ENCODE results near the gene CRYBG1.

CRYBG1 gene

DNA sequence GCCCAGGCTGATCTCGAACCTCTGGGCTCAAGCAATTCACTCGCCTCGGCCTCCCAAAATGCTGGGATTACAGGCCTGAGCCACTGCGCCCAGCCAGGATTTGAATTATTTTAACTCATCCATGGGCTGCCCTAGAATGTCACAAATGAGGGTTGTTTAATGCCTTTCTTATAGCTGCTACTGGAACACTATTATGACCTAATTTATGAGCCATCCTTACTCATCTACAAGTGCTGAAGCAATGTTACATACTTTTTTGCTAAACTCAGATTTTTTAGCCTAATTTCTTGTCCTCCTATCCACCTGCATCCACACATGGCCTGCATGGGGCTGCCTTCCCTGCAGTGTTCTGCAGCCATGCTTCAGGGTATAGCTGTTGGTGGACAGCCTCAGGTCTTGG is 208.9 kb downstream of the CRYBG1 start:
- no peak overlapping the region for H3K9ac ChIP-seq (ENCODE audit: low read depth, low read length, poor library complexity)
- H3K27me3 ChIP-seq (ENCODE audit: control insufficient read depth in 3 of 3, insufficient read depth in 3 of 3, low read depth in 1 of 3, low read length in 3 of 3): no peaks in the 10 kb centered on the region
- H3K79me1 ChIP-seq (ENCODE audit: low read depth, low read length): no peaks in the 10 kb centered on the region
- no peaks in the 10 kb centered on the region for H3K36me3 ChIP-seq (replicated peaks in 1 of 2; ENCODE audit: control insufficient read depth in 2 of 2, insufficient read depth in 2 of 2, low read length in 2 of 2)
- H2BK120ac ChIP-seq (ENCODE audit: low read depth, low read length): no peak overlapping the region
- H2AFZ ChIP-seq (ENCODE audit: low read length): no peak overlapping the region
- no peak overlapping the region for H2BK5ac ChIP-seq (ENCODE audit: low read length)
- H3K4me2 ChIP-seq (ENCODE audit: insufficient read depth, low read length, poor library complexity, severe bottlenecking): no peak overlapping the region
- H3K9me3 ChIP-seq (replicated peaks in 1 of 2; ENCODE audit: control insufficient read depth in 2 of 2, insufficient read depth in 1 of 2, low read depth in 1 of 2, low read length in 2 of 2): no peaks in the 10 kb centered on the region
- no peak overlapping the region for H3K4ac ChIP-seq (ENCODE audit: low read length)
- H3K27ac ChIP-seq (replicated peaks; ENCODE audit: low read length): no peak overlapping the region
- no CpG with 5 or more reads among the region's 4 CpGs for WGBS, 2 donors (ENCODE audit: extremely low coverage in 2 of 2, insufficient read length in 2 of 2, insufficient replicate concordance in 1 of 2)
- H2AK5ac ChIP-seq (ENCODE audit: low read depth, low read length): no peak overlapping the region
- H3K14ac ChIP-seq (ENCODE audit: low read length): no peak overlapping the region
- H2BK15ac ChIP-seq (ENCODE audit: low read length): no peak overlapping the region
- H4K8ac ChIP-seq (ENCODE audit: low read depth, low read length): no peak overlapping the region
- H3K4me1 ChIP-seq (ENCODE audit: control insufficient read depth in 2 of 2, insufficient read depth in 1 of 2, low read depth in 1 of 2, low read length in 2 of 2): peaks cover 0 to 2% of the 10 kb centered on the region in 2 donors
- no peak overlapping the region for H3K4me3 ChIP-seq (ENCODE audit: low read length in 2 of 2)
- H2BK12ac ChIP-seq (ENCODE audit: low read length): no peak overlapping the region
- DNase-seq (ENCODE audit: low spot score): no peak
- H4K91ac ChIP-seq (ENCODE audit: low read depth, low read length, poor library complexity): no peak overlapping the region
- no peak overlapping the region for H3K18ac ChIP-seq (ENCODE audit: low read length)
- H3K23ac ChIP-seq (ENCODE audit: low read depth, low read length, poor library complexity): no peak overlapping the region

DNA sequence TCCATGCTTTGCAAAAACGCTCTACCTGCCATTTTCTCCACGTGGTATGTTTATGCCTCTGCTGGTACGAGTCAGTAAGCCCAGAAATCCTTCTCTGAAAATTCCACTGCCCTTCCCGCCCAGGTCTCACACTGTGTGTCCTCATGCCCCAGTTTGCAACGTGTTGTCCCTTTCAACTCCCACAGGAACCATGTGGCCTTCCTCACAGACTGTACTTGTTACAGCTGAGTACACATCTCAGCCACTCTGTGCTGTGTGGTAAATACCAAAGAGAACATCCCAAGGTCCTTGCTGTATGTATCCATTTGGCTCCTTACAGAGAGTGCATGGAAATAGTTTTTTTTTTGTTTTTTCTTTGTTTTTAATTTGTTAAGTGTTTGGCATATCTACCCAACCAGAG is 211.9 kb downstream of the CRYBG1 start:
- Histone ChIP-seq H3K4ac (ENCODE audit: low read length) (no peak overlapping the region), H3K4me2 (ENCODE audit: insufficient read depth, low read length, poor library complexity, severe bottlenecking) (no peak overlapping the region), H3K23ac (ENCODE audit: low read depth, low read length, poor library complexity) (no peak overlapping the region), H2BK5ac (ENCODE audit: low read length) (no peak overlapping the region), H3K9me3 (replicated peaks in 1 of 2; ENCODE audit: control insufficient read depth in 2 of 2, insufficient read depth in 1 of 2, low read depth in 1 of 2, low read length in 2 of 2) (no peaks in the 10 kb centered on the region), H3K14ac (ENCODE audit: low read length) (no peak overlapping the region), H2BK12ac (ENCODE audit: low read length) (no peak overlapping the region), H2AK5ac (ENCODE audit: low read depth, low read length) (no peak overlapping the region), H2BK120ac (ENCODE audit: low read depth, low read length) (no peak overlapping the region), H3K9ac (ENCODE audit: low read depth, low read length, poor library complexity) (no peak overlapping the region), H3K4me1 (ENCODE audit: control insufficient read depth in 2 of 2, insufficient read depth in 1 of 2, low read depth in 1 of 2, low read length in 2 of 2) (peaks cover 6 to 13% of the 10 kb centered on the region in 2 donors), H3K27ac (replicated peaks; ENCODE audit: low read length) (no peak overlapping the region), H2BK15ac (ENCODE audit: low read length) (no peak overlapping the region), H3K79me1 (ENCODE audit: low read depth, low read length) (no peaks in the 10 kb centered on the region), H3K4me3 (ENCODE audit: low read length in 2 of 2) (no peak overlapping the region), H4K91ac (ENCODE audit: low read depth, low read length, poor library complexity) (no peak overlapping the region), H3K27me3 (ENCODE audit: control insufficient read depth in 3 of 3, insufficient read depth in 3 of 3, low read depth in 1 of 3, low read length in 3 of 3) (no peaks in the 10 kb centered on the region), H3K18ac (ENCODE audit: low read length) (no peak overlapping the region), H2AFZ (ENCODE audit: low read length) (no peak overlapping the region), H3K36me3 (replicated peaks in 1 of 2; ENCODE audit: control insufficient read depth in 2 of 2, insufficient read depth in 2 of 2, low read length in 2 of 2) (no peaks in the 10 kb centered on the region), H4K8ac (ENCODE audit: low read depth, low read length) (no peak overlapping the region)
- WGBS, 2 donors (ENCODE audit: extremely low coverage in 2 of 2, insufficient read length in 2 of 2, insufficient replicate concordance in 1 of 2): no CpG with 5 or more reads among the region's 5 CpGs
- no peak for DNase-seq (ENCODE audit: low spot score)

DNA sequence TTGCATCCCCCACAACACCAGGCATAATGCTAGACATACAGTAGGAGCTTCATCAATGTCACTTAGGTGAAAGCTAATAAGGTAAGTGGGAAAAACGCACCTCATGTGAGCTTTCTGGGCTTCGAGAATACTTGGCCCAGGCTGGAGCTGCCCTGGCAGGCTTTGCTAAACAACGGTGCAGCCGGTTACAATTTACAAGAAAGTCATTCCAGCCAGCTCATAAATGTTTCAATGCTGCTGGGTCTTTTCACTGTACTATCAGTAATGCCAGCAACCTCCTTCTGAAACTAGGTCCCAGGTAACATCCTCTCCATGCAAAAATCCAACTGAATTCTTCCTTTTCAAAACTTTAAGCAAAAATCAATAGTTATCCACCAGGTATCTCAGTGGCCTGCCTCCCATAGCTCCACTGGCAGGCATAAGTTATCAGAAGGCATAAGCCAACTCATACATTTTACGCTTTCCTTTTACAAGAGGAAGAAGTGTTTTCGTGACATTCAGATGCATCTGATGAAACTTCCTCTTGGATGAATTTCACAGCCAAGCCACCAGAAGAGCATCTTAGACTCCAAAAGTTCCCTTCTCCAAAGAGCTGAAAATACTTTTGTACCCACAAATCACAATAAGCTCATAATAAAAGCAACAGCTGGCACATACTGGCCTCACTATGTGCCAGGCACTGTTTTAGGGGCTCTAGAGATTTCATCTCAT is 212.5 kb downstream of the CRYBG1 start:
- Histone ChIP-seq H2BK120ac (ENCODE audit: low read depth, low read length) (no peak overlapping the region), H4K91ac (ENCODE audit: low read depth, low read length, poor library complexity) (no peak overlapping the region), H2BK12ac (ENCODE audit: low read length) (no peak overlapping the region), H2AFZ (ENCODE audit: low read length) (no peak overlapping the region), H3K4me1 (ENCODE audit: control insufficient read depth in 2 of 2, insufficient read depth in 1 of 2, low read depth in 1 of 2, low read length in 2 of 2) (peaks cover 6 to 13% of the 10 kb centered on the region in 2 donors), H3K18ac (ENCODE audit: low read length) (no peak overlapping the region), H3K4ac (ENCODE audit: low read length) (no peak overlapping the region), H3K27ac (replicated peaks; ENCODE audit: low read length) (no peak overlapping the region), H2AK5ac (ENCODE audit: low read depth, low read length) (no peak overlapping the region), H2BK5ac (ENCODE audit: low read length) (no peak overlapping the region), H3K14ac (ENCODE audit: low read length) (no peak overlapping the region), H3K4me3 (ENCODE audit: low read length in 2 of 2) (no peak overlapping the region), H3K9me3 (replicated peaks in 1 of 2; ENCODE audit: control insufficient read depth in 2 of 2, insufficient read depth in 1 of 2, low read depth in 1 of 2, low read length in 2 of 2) (no peaks in the 10 kb centered on the region), H3K23ac (ENCODE audit: low read depth, low read length, poor library complexity) (no peak overlapping the region), H2BK15ac (ENCODE audit: low read length) (no peak overlapping the region), H4K8ac (ENCODE audit: low read depth, low read length) (no peak overlapping the region), H3K9ac (ENCODE audit: low read depth, low read length, poor library complexity) (no peak overlapping the region), H3K79me1 (ENCODE audit: low read depth, low read length) (no peaks in the 10 kb centered on the region), H3K27me3 (ENCODE audit: control insufficient read depth in 3 of 3, insufficient read depth in 3 of 3, low read depth in 1 of 3, low read length in 3 of 3) (no peaks in the 10 kb centered on the region), H3K36me3 (replicated peaks in 1 of 2; ENCODE audit: control insufficient read depth in 2 of 2, insufficient read depth in 2 of 2, low read length in 2 of 2) (no peaks in the 10 kb centered on the region), H3K4me2 (ENCODE audit: insufficient read depth, low read length, poor library complexity, severe bottlenecking) (no peak overlapping the region)
- WGBS, 2 donors (ENCODE audit: extremely low coverage in 2 of 2, insufficient read length in 2 of 2, insufficient replicate concordance in 1 of 2): no CpG with 5 or more reads among the region's 6 CpGs
- no peak for DNase-seq (ENCODE audit: low spot score)

DNA sequence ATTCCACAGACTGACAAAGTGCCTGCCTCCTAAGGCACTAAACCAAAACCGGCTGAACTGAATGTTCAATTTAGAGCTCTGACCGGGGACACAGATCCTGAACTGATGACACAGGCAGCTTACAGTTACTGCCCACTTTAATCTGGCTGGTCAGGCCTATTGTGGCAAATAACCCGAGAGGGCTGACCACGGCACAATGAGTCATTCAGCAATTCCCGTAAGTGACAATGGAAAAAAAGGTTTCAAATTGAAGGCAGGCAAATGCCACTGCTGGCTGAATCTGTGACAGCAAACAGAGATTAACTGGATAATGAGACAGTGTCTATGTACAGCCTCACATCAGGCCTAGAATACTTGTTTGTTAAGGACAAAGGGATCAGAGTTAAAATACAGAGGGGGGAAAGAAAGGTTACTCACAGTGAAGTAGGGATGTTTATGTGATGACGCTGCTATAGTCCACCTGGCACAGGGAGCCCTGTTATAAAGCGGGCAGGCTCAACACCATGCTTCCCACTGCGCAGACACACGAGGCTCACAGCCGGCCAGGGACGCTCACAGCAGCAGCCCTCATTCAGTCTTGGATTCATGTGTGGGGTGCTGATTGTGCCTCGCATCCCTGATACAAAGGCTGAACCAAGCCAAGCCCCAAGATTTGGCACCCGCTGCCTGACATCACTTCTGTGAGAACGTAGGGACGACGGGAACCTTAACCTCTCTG is 214.4 kb downstream of the CRYBG1 start:
- Histone ChIP-seq H3K23ac (ENCODE audit: low read depth, low read length, poor library complexity) (no peak overlapping the region), H3K14ac (ENCODE audit: low read length) (no peak overlapping the region), H2BK12ac (ENCODE audit: low read length) (no peak overlapping the region), H3K9me3 (replicated peaks in 1 of 2; ENCODE audit: control insufficient read depth in 2 of 2, insufficient read depth in 1 of 2, low read depth in 1 of 2, low read length in 2 of 2) (no peaks in the 10 kb centered on the region), H3K36me3 (replicated peaks in 1 of 2; ENCODE audit: control insufficient read depth in 2 of 2, insufficient read depth in 2 of 2, low read length in 2 of 2) (no peaks in the 10 kb centered on the region), H3K18ac (ENCODE audit: low read length) (no peak overlapping the region), H4K8ac (ENCODE audit: low read depth, low read length) (no peak overlapping the region), H3K27ac (replicated peaks; ENCODE audit: low read length) (no peak overlapping the region), H2BK120ac (ENCODE audit: low read depth, low read length) (no peak overlapping the region), H3K9ac (ENCODE audit: low read depth, low read length, poor library complexity) (no peak overlapping the region), H2BK15ac (ENCODE audit: low read length) (no peak overlapping the region), H3K4ac (ENCODE audit: low read length) (no peak overlapping the region), H3K4me2 (ENCODE audit: insufficient read depth, low read length, poor library complexity, severe bottlenecking) (no peak overlapping the region), H3K79me1 (ENCODE audit: low read depth, low read length) (no peaks in the 10 kb centered on the region), H3K4me1 (ENCODE audit: control insufficient read depth in 2 of 2, insufficient read depth in 1 of 2, low read depth in 1 of 2, low read length in 2 of 2) (peaks cover 6 to 13% of the 10 kb centered on the region in 2 donors), H3K4me3 (ENCODE audit: low read length in 2 of 2) (no peak overlapping the region), H4K91ac (ENCODE audit: low read depth, low read length, poor library complexity) (no peak overlapping the region), H2AK5ac (ENCODE audit: low read depth, low read length) (no peak overlapping the region), H2BK5ac (ENCODE audit: low read length) (no peak overlapping the region), H2AFZ (ENCODE audit: low read length) (peak overlapping the region; percentile 63), H3K27me3 (ENCODE audit: control insufficient read depth in 3 of 3, insufficient read depth in 3 of 3, low read depth in 1 of 3, low read length in 3 of 3) (no peaks in the 10 kb centered on the region)
- no CpG with 5 or more reads among the region's 16 CpGs for WGBS, 2 donors (ENCODE audit: extremely low coverage in 2 of 2, insufficient read length in 2 of 2, insufficient replicate concordance in 1 of 2)
- DNase-seq (ENCODE audit: low spot score): peak; percentile 31

Data from neuronal stem cell (in vitro differentiated cells).